Body of pancreas (tissue), 4 donors: Measurements from ENCODE around the gene CYP4F2. TPM values are rescaled to one million over a fixed set of nuclear protein-coding genes. Genes with fewer than 3 reads are reported as not detected.
"Not testable (repeated sequence)": the region's sequence is repeated elsewhere in the genome, so short reads cannot be mapped to it uniquely, and the experiment has no call there.

Source experiments
- ATAC-seq: fragments of 150-250 bp; one replicate; pipeline ENCODE4 v1.9.1; 2016
- DNase-seq, 4 donors: peaks; one replicate each; pipeline ENCODE4 v3.0.0-alpha.2; 2019
- H3K27ac ChIP-seq, 4 donors: fragments of 200-600 bp; sonication (generic); 1 replicate in 3 of 4; 2 replicates in 1 of 4; pipeline versions ENCODE4 v1.5.1 to v1.6.1; 2016 to 2019; ENCODE audit warnings: mild to moderate bottlenecking in 1 of 4, mixed read lengths in 1 of 4, moderate library complexity in 1 of 4
- H3K27me3 ChIP-seq, 2 donors: fragments of 200-600 bp; sonication (generic); one replicate each; pipeline ENCODE4 v1.6.0; 2016; ENCODE audit warnings: mild to moderate bottlenecking in 1 of 2
- H3K36me3 ChIP-seq, 2 donors: fragments of 200-600 bp; sonication (generic); replicated peaks in 1 of 2; 2 replicates each; pipeline ENCODE4 v1.5.1; 2016; ENCODE audit warnings: low read depth in 2 of 2; ENCODE audit not compliant: insufficient read depth in 1 of 2
- H3K4me1 ChIP-seq: fragments of 200-600 bp; sonication (generic); one replicate; pipeline ENCODE4 v1.6.0; 2016
- H3K4me3 ChIP-seq, 2 donors: fragments of 200-600 bp; sonication (generic); 1 replicate in 1 of 2; 2 replicates in 1 of 2; pipeline ENCODE4 v1.5.1; 2016 to 2019
- H3K9me3 ChIP-seq, 3 donors: fragments of 200-600 bp; sonication (generic); 1 replicate in 2 of 3; 2 replicates in 1 of 3; pipeline ENCODE4 v1.5.1; 2016
- CTCF ChIP-seq, 7 experiments: fragments of 450-650 bp in 4 of 7; fragments of 200-600 bp in 3 of 7; sonication (generic) in 3 of 7; IDR thresholded peaks; one replicate each; pipeline ENCODE4 v1.5.1; 2016 to 2019; ENCODE audit warnings: antibody characterized with exemption in 7 of 7
- POLR2A ChIP-seq, 3 donors: fragments of 450-650 bp; IDR thresholded peaks; one replicate each; pipeline ENCODE4 v1.6.1; 2016; ENCODE audit warnings: antibody characterized with exemption in 3 of 3, mild to moderate bottlenecking in 2 of 3
- WGBS, 2 donors: methylation state at CpG; one replicate each; pipeline ENCODE4 v1.1.5; 2017; 5-methylcytosine and 5-hydroxymethylcytosine counted together
- intact Hi-C: fragments of 100-400 bp; cut with DNase I; formaldehyde crosslinking; loops from one replicate; pipeline ENCODE4 v1.15.1; 2023
- total RNA-seq, 2 donors: library from RNA; depleted of rRNA; stranded (reverse); fragments of >200 nt; gene quantifications; one replicate each; pipeline ENCODE4 v1.1.0, GENCODE V29; 2016

The CYP4F2 gene
- total RNA-seq, 2 donors from 2014 or later, result not detected

GRCh38 chr19:15885919-15886318, 12.0 kb downstream of the CYP4F2 start:
- intact Hi-C loops, result no loop called here
- Histone ChIP-seq H3K27ac (no peak overlapping the region), H3K9me3 (no peaks in the 10 kb centered on the region), H3K4me1 (no peaks in the 10 kb centered on the region), H3K4me3 (no peak overlapping the region), H3K36me3 (no peaks in the 10 kb centered on the region), H3K27me3 (no peaks in the 10 kb centered on the region)
- 48 to 73% methylated on average over 5 to 7 of the region's 7 CpGs for WGBS, 2 donors
- DNase-seq (no peak), ATAC-seq (no peak)
- no peak for TF ChIP-seq POLR2A (IDR thresholded peaks at IDR 0.05)
- TF ChIP-seq CTCF (IDR thresholded peaks at IDR 0.05), result no peak

GRCh38 chr19:15885167-15885566, 12.7 kb downstream of the CYP4F2 start:
- Histone ChIP-seq H3K4me3 (no peak overlapping the region), H3K9me3 (no peaks in the 10 kb centered on the region), H3K27ac (no peak overlapping the region), H3K4me1 (no peaks in the 10 kb centered on the region), H3K27me3 (no peaks in the 10 kb centered on the region), H3K36me3 (no peaks in the 10 kb centered on the region)
- intact Hi-C loops, result no loop called here
- DNase-seq, result no peak
- no peak for ATAC-seq
- no peak for TF ChIP-seq CTCF (IDR thresholded peaks at IDR 0.05)
- TF ChIP-seq POLR2A (IDR thresholded peaks at IDR 0.05), result no peak
- 46 to 72% methylated on average over 3 of the region's 3 CpGs for WGBS, 2 donors

- H3K9me3 ChIP-seq, H3K4me1 ChIP-seq, ATAC-seq, H3K27me3 ChIP-seq, intact Hi-C loops, H3K4me3 ChIP-seq, DNase-seq, H3K27ac ChIP-seq, H3K36me3 ChIP-seq: not testable (repeated sequence)
- WGBS, 2 donors, result 49 to 63% methylated on average over 3 of the region's 3 CpGs
Measured at GRCh38 chr19:15883329-15883728, 14.5 kb downstream of the CYP4F2 start.

GRCh38 chr19:15874821-15875474, 22.9 kb downstream of the CYP4F2 start:
- WGBS, 2 donors, result 28 to 33% methylated on average over 4 of the region's 4 CpGs
- intact Hi-C loops, result no loop called here
- Histone ChIP-seq H3K27me3 (no peaks in the 10 kb centered on the region), H3K27ac (no peak overlapping the region), H3K9me3 (no peaks in the 10 kb centered on the region), H3K36me3 (no peaks in the 10 kb centered on the region), H3K4me1 (no peaks in the 10 kb centered on the region), H3K4me3 (no peak overlapping the region)
- TF ChIP-seq POLR2A (IDR thresholded peaks at IDR 0.05) (no peak), CTCF (IDR thresholded peaks at IDR 0.05) (no peak)
- ATAC-seq (no peak), DNase-seq (no peak)

GRCh38 chr19:15873771-15874170, 24.1 kb downstream of the CYP4F2 start:
- H3K36me3 ChIP-seq, H3K4me3 ChIP-seq, H3K27me3 ChIP-seq, H3K4me1 ChIP-seq, ATAC-seq, DNase-seq, intact Hi-C loops, H3K27ac ChIP-seq, H3K9me3 ChIP-seq: not testable (repeated sequence)
- 76 to 92% methylated on average over 6 of the region's 6 CpGs for WGBS, 2 donors

- intact Hi-C loops, result no loop called here
- TF ChIP-seq POLR2A (IDR thresholded peaks at IDR 0.05) (no peak), CTCF (IDR thresholded peaks at IDR 0.05) (no peak)
- ATAC-seq, result no peak
Measured at GRCh38 chr19:15871570-15871969, 26.3 kb downstream of the CYP4F2 start.

More at GRCh38 chr19:15871570-15871969, 26.3 kb downstream of the CYP4F2 start:
- no peaks in the 10 kb centered on the region for H3K4me1 ChIP-seq
- H3K27me3 ChIP-seq, result no peaks in the 10 kb centered on the region
- no peaks in the 10 kb centered on the region for H3K36me3 ChIP-seq
- no peaks in the 10 kb centered on the region for H3K9me3 ChIP-seq
- no peak overlapping the region for H3K4me3 ChIP-seq
- peak in 3 of 4 donors; percentile 16 to 25 (median 18) for DNase-seq
- 14 to 15% methylated on average over 11 of the region's 11 CpGs for WGBS, 2 donors
- no peak overlapping the region for H3K27ac ChIP-seq
